CD4-positive, alpha-beta T cell (primary cell): ENCODE measurements around the gene NAT10. TPM values are rescaled to one million over a fixed set of nuclear protein-coding genes. Genes with fewer than 3 reads are reported as not detected.

Source experiments
- ATAC-seq: fragments of 200-7000 bp; cut with Tn5 transposase; one replicate; pipeline ENCODE4 v1.10.0; 2022; ENCODE audit warnings: mild to moderate bottlenecking; ENCODE audit not compliant: poor library complexity
- CTCF ChIA-PET: fragments of 350-600 bp; sonication (Branson Sonifier 250); formaldehyde crosslinking; loops from one replicate; lab custom pipeline; 2021; ENCODE audit warnings: antibody characterized with exemption, inconsistent platforms; lab: Charles Lee
- POLR2A ChIA-PET: fragments of 350-600 bp; sonication (Branson Sonifier 250); formaldehyde crosslinking; loops from one replicate; lab custom pipeline; 2021; ENCODE audit warnings: antibody characterized with exemption, inconsistent platforms; lab: Charles Lee
- DNase-seq, 14 experiments: peaks; one replicate each; pipeline ENCODE4 v3.0.0-alpha.2; 2013 to 2020; ENCODE audit warnings: mixed read lengths in 2 of 14
- H3K27ac ChIP-seq, 2 donors: one replicate each; pipeline versions ENCODE4 v1.5.1 to v1.7.0; 2013; ENCODE audit warnings: low read length in 2 of 2, low read depth in 1 of 2, mild to moderate bottlenecking in 1 of 2
- H3K27me3 ChIP-seq, 2 experiments: 1 replicate in 1 of 2; 2 replicates in 1 of 2; pipeline versions ENCODE4 v1.6.1 to v1.7.0; 2013; ENCODE audit warnings: low read length in 2 of 2, control low read depth in 1 of 2, mild to moderate bottlenecking in 1 of 2, moderate library complexity in 1 of 2; ENCODE audit not compliant: insufficient read depth in 2 of 2, control insufficient read depth in 1 of 2
- H3K36me3 ChIP-seq: one replicate; pipeline ENCODE4 v1.6.1; 2013; ENCODE audit warnings: low read length, control low read depth; ENCODE audit not compliant: insufficient read depth
- H3K4me1 ChIP-seq: one replicate; pipeline ENCODE4 v1.6.1; 2013; ENCODE audit warnings: low read length, control low read depth; ENCODE audit not compliant: insufficient read depth
- H3K4me3 ChIP-seq: one replicate; pipeline ENCODE4 v1.5.1; 2013; ENCODE audit warnings: mild to moderate bottlenecking, low read length, moderate library complexity
- H3K9me3 ChIP-seq, 2 experiments: 1 replicate in 1 of 2; 2 replicates in 1 of 2; pipeline versions ENCODE4 v1.6.1 to v1.7.0; 2013; ENCODE audit warnings: low read length in 2 of 2, mild to moderate bottlenecking in 2 of 2, control low read depth in 1 of 2, moderate library complexity in 1 of 2; ENCODE audit not compliant: control insufficient read depth in 1 of 2, insufficient read depth in 1 of 2
- H3K27ac Mint-ChIP-seq: one replicate; pipeline ENCODE4 v1.8.0; 2020; ENCODE audit warnings: mixed read lengths
- H3K27me3 Mint-ChIP-seq: one replicate; pipeline ENCODE4 v1.8.0; 2021; ENCODE audit warnings: mixed read lengths
- H3K36me3 Mint-ChIP-seq: one replicate; pipeline ENCODE4 v1.8.0; 2021; ENCODE audit warnings: low read depth, mixed read lengths
- H3K4me1 Mint-ChIP-seq: one replicate; pipeline ENCODE4 v1.8.0; 2021; ENCODE audit warnings: low read depth, mixed read lengths
- H3K4me3 Mint-ChIP-seq: one replicate; pipeline ENCODE4 v1.8.0; 2020; ENCODE audit warnings: mild to moderate bottlenecking, mixed read lengths
- H3K9me3 Mint-ChIP-seq: one replicate; pipeline ENCODE4 v1.8.0; 2020; ENCODE audit warnings: mixed read lengths
- CTCF ChIP-seq: fragments of 200-600 bp; IDR thresholded peaks from one replicate; pipeline ENCODE4 v1.8.0; 2022; ENCODE audit warnings: antibody characterized with exemption, mild to moderate bottlenecking
- intact Hi-C, 2 experiments: fragments of 100-400 bp; cut with DNase I in 1 of 2; cut with micrococcal nuclease in 1 of 2; formaldehyde crosslinking; loops; one replicate each; pipeline versions ENCODE4 v1.15.1 to v1.9.0; 2023 to 2025; cut with DNase I, micrococcal nuclease
- total RNA-seq, 174 experiments: library from RNA in 2 of 174; stranded (reverse) in 2 of 174; gene quantifications; one replicate each; pipeline ENCODE4 v1.2.3 and lab custom pipeline; 2021 to 2026

The NAT10 gene
- total RNA-seq, 2 experiments from 2014 or later: 50.1 to 55.6 TPM

- no peaks in the 10 kb centered on the region for H3K27me3 Mint-ChIP-seq
- ATAC-seq: no peak
- ChIA-PET POLR2A (no interaction called here), CTCF (no interaction called here)
- no peak for DNase-seq
- no peaks in the 10 kb centered on the region for H3K36me3 ChIP-seq
- no peaks in the 10 kb centered on the region for H3K9me3 Mint-ChIP-seq
- no peaks in the 10 kb centered on the region for H3K36me3 Mint-ChIP-seq
- H3K4me1 Mint-ChIP-seq: peaks cover 9% of the 10 kb centered on the region
- no peaks in the 10 kb centered on the region for H3K27me3 ChIP-seq
- H3K27ac ChIP-seq: no peak overlapping the region
- no peak overlapping the region for H3K4me3 Mint-ChIP-seq
- H3K27ac Mint-ChIP-seq: no peak overlapping the region
- H3K4me3 ChIP-seq: no peak overlapping the region
- TF ChIP-seq CTCF: no peak
- H3K9me3 ChIP-seq: no peaks in the 10 kb centered on the region
- intact Hi-C loops: no loop called here
- H3K4me1 ChIP-seq: no peaks in the 10 kb centered on the region
These were observed 86.1 kb downstream of the NAT10 start for GRCh38 chr11:34191578-34191977.

GRCh38 chr11:34192481-34193401 is 87.3 kb downstream of the NAT10 start:
- Mint-ChIP-seq H3K27me3 (no peaks in the 10 kb centered on the region), H3K4me3 (no peak overlapping the region), H3K27ac (no peak overlapping the region), H3K9me3 (no peaks in the 10 kb centered on the region), H3K4me1 (peaks cover 9% of the 10 kb centered on the region), H3K36me3 (no peaks in the 10 kb centered on the region)
- Histone ChIP-seq H3K27ac (no peak overlapping the region), H3K4me1 (no peaks in the 10 kb centered on the region), H3K27me3 (no peaks in the 10 kb centered on the region), H3K9me3 (no peaks in the 10 kb centered on the region), H3K4me3 (no peak overlapping the region), H3K36me3 (no peaks in the 10 kb centered on the region)
- ChIA-PET POLR2A (no interaction called here), CTCF (no interaction called here)
- no peak for ATAC-seq
- TF ChIP-seq CTCF: no peak
- intact Hi-C loops: no loop called here
- no peak for DNase-seq

- peaks cover 6% of the 10 kb centered on the region for H3K4me1 ChIP-seq
- DNase-seq (no peak), ATAC-seq (no peak)
- intact Hi-C loops: no loop called here
- no peaks in the 10 kb centered on the region for H3K9me3 ChIP-seq
- Mint-ChIP-seq H3K27me3 (no peaks in the 10 kb centered on the region), H3K27ac (no peak overlapping the region), H3K36me3 (no peaks in the 10 kb centered on the region), H3K4me3 (no peak overlapping the region), H3K9me3 (no peaks in the 10 kb centered on the region), H3K4me1 (peaks cover 5% of the 10 kb centered on the region)
- H3K4me3 ChIP-seq: no peak overlapping the region
- TF ChIP-seq CTCF: no peak
- H3K36me3 ChIP-seq: no peaks in the 10 kb centered on the region
- H3K27me3 ChIP-seq: no peaks in the 10 kb centered on the region
- H3K27ac ChIP-seq: no peak overlapping the region
- POLR2A ChIA-PET: no interaction called here
- CTCF ChIA-PET: no interaction called here
These were observed 89.3 kb downstream of the NAT10 start for GRCh38 chr11:34194576-34195335.

Other genes starting within 250 kb of the NAT10 start
- under 1 TPM; 0.61 to 0.80 TPM for gene LMO2, start 213.6 kb upstream of the NAT10 start, total RNA-seq
- 100 to 1,000 TPM; 107 TPM for gene CAPRIN1, start 53.9 kb upstream of the NAT10 start, total RNA-seq